ENCODE measurements around the gene E2F2. TPM values are rescaled to one million over a fixed set of nuclear protein-coding genes. Genes with fewer than 3 reads are reported as not detected.

E2F2 gene
- under 0.01 and 1.3 TPM in 2 replicates for total RNA-seq

GRCh38 chr1:23530747-23531561 lies at the start of gene E2F2:
Gene E2F2 (minus strand): TSS chr1:23531233. CDS start chr1:23530793, 440 bp downstream.

GRCh38 chr1:23559136-23559984 lies 28.3 kb upstream of the E2F2 start, which contains the start of gene ID3:
Gene ID3 (minus strand): TSS chr1:23559501. CDS start chr1:23559426, 75 bp downstream.

DNA sequence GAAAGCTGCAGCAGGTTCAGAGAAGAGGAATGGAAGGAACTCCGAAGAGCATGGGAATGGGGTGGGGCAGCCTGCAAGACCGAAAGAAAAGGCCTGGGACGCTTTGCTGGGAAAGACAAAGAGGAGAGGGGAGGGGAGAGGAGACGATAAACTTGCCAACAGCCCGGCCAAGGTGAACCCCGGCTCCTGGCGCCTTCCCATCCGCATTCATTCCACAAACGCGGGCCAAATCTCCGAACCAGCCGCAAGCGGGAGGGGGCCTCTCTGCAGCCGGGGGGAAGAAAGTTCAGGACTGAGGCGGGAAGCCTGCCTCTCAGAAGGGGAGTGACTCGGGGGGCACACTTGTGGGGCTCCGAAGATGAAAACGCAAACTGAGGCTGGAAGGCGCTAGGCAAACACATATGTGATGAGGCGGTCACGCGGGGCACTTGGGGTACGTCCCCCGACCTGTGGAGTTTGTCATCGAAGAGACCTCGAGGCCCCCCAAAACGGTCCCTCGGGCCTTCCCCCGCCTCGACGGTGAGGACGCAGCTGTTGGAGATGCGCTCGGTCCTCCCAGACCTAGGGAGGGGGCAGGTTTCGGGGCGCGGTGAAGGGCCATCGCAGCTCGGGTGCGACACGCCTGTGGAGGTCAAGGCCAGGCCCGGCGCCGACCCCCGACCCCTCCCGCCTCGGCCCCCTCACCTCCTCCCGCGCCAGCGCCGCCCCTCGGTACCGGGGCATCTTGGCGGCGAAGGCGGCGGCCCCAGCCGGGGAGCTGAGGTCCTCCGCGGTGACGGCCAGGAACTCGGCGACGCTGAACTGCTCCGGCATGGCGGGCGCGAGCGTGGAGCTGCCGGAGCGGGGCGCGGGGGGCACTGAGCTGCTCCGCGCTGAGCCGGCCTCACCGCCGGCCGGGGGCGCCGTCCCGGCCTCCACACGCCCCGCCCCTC lies 47.4 kb downstream of the E2F2 start, which contains the start of gene ASAP3:
Gene ASAP3, minus strand, starts transcription at position 859 of the 932 bp plus-strand sequence. Its CDS starts 46 bp downstream, at position 813.

Other genes starting within 250 kb of the E2F2 start
- 53.8 and 103 TPM in 2 replicates for gene HNRNPR, start 186.9 kb downstream of the E2F2 start, total RNA-seq
- 14.6 and 26.8 TPM in 2 replicates for gene ZNF436, start 161.4 kb downstream of the E2F2 start, total RNA-seq
- 2.9 and 10.7 TPM in 2 replicates for gene TCEA3, start 106.5 kb downstream of the E2F2 start, total RNA-seq
- gene ASAP3, start 47.1 kb downstream of the E2F2 start, total RNA-seq = 10.5 and 32.1 TPM in 2 replicates
- gene ID3, start 28.3 kb upstream of the E2F2 start, total RNA-seq = 289 and 387 TPM in 2 replicates
- 992 and 1,142 TPM in 2 replicates for gene RPL11, start 160.6 kb upstream of the E2F2 start, total RNA-seq
- 21.1 and 46.4 TPM in 2 replicates for gene ELOA, start 212.2 kb upstream of the E2F2 start, total RNA-seq
- gene PITHD1, start 247.2 kb upstream of the E2F2 start, total RNA-seq = 33.3 and 45.8 TPM in 2 replicates

Measured in regular cardiac myocyte (primary cell).